HepG2 (cell line): ENCODE measurements around the gene GTSF1L. TPM values are rescaled to one million over a fixed set of nuclear protein-coding genes. Genes with fewer than 3 reads are reported as not detected.

Experiments
- ATAC-seq: fragments of 200-7000 bp; cut with Tn5 transposase; 3 replicates; pipeline ENCODE4 v1.9.1; 2020; ENCODE audit warnings: mild to moderate bottlenecking, moderate library complexity
- BruUV-seq: library from RNA; stranded (reverse); fragments of 400-500 nt; replicated peaks from 2 replicates; lab custom pipeline; 2021; lab: Mats Ljungman, UMichigan
- CTCF ChIA-PET: fragments of 300-600 bp; formaldehyde crosslinking; extraction: SDS; loops from one replicate; lab custom pipeline; 2021; ENCODE audit warnings: low total read pairs, inconsistent platforms, low intra/inter-chr PET ratio; lab: Yijun Ruan, JAX
- POLR2A ChIA-PET: fragments of 350-600 bp; sonication (Branson Sonifier 250); formaldehyde crosslinking; loops from one replicate; lab custom pipeline; 2020; ENCODE audit warnings: antibody characterized with exemption, inconsistent platforms; lab: Yijun Ruan, JAX
- DNase-seq: peaks from one replicate; pipeline ENCODE4 v3.0.0-alpha.2; 2015; ENCODE audit warnings: low spot score
- FAIRE-seq: peaks from 3 replicates; lab custom pipeline; 2011; peaks lifted over from hg19 to GRCh38; lab: Jason Lieb, UNC
- H2AFZ ChIP-seq: one replicate; pipeline ENCODE4 v1.6.1; 2011; ENCODE audit warnings: low read length, inconsistent platforms
- H3K27ac ChIP-seq: fragments of 300-600 bp; 3 replicates; pipeline ENCODE4 v1.8.0; 2011; ENCODE audit warnings: mixed run types, mild to moderate bottlenecking, mixed read lengths, low read length, inconsistent platforms; ENCODE audit not compliant: insufficient read depth; ENCODE audit errors: extremely low read length
- H3K27me3 ChIP-seq, 2 experiments: fragments of 200-600 bp in 1 of 2; 2 replicates in 1 of 2; 3 replicates in 1 of 2; pipeline versions ENCODE4 v1.6.0 to v1.8.0; 2011; ENCODE audit warnings: low read length in 2 of 2, mild to moderate bottlenecking in 2 of 2, moderate library complexity in 2 of 2, inconsistent platforms in 1 of 2; ENCODE audit not compliant: insufficient read depth in 2 of 2, control insufficient read depth in 1 of 2
- H3K36me3 ChIP-seq, 2 experiments: fragments of 200-600 bp in 1 of 2; replicated peaks in 1 of 2; 2 replicates in 1 of 2; 3 replicates in 1 of 2; pipeline versions ENCODE4 v1.5.1 to v1.8.0; 2011; ENCODE audit warnings: low read length in 2 of 2, inconsistent platforms in 1 of 2; ENCODE audit not compliant: insufficient read depth in 2 of 2, control insufficient read depth in 1 of 2
- H3K4me1 ChIP-seq: 2 replicates; pipeline ENCODE4 v1.5.1; 2012; ENCODE audit warnings: low read length, inconsistent platforms; ENCODE audit not compliant: insufficient read depth
- H3K4me2 ChIP-seq: 2 replicates; pipeline ENCODE4 v1.6.0; 2011; ENCODE audit warnings: low read depth, low read length, inconsistent platforms
- H3K4me3 ChIP-seq, 3 experiments: fragments of 200-600 bp in 1 of 3; sonication (generic), shearing (Covaris generic) in 1 of 3; replicated peaks in 1 of 3; 2 replicates each; pipeline ENCODE4 v1.5.1; 2011 to 2016; ENCODE audit warnings: low read length in 3 of 3, inconsistent platforms in 2 of 3, low read depth in 2 of 3, mild to moderate bottlenecking in 2 of 3, control low read depth in 1 of 3, mixed read lengths in 1 of 3; ENCODE audit not compliant: insufficient read depth in 1 of 3
- H3K79me2 ChIP-seq: one replicate; pipeline ENCODE4 v1.6.1; 2011; ENCODE audit warnings: low read length, inconsistent platforms; ENCODE audit not compliant: insufficient read depth
- H3K9ac ChIP-seq: 2 replicates; pipeline ENCODE4 v1.6.0; 2011; ENCODE audit warnings: mild to moderate bottlenecking, low read depth, low read length, inconsistent platforms; ENCODE audit not compliant: insufficient read depth
- H3K9me3 ChIP-seq: 2 replicates; pipeline ENCODE4 v1.5.1; 2012; ENCODE audit warnings: mild to moderate bottlenecking, low read length
- H4K20me1 ChIP-seq: 2 replicates; pipeline ENCODE4 v1.6.0; 2011; ENCODE audit warnings: inconsistent platforms, mild to moderate bottlenecking, low read length, moderate library complexity; ENCODE audit not compliant: insufficient read depth
- ATF7 ChIP-seq, 2 experiments: fragments of 450-650 bp in 1 of 2; sonication (generic) in 1 of 2; formaldehyde crosslinking in 1 of 2; IDR thresholded peaks; 2 replicates each; pipeline versions ENCODE4 v1.4.0 to v1.6.1; 2016 to 2020; ENCODE audit warnings: antibody characterized with exemption in 1 of 2, mild to moderate bottlenecking in 1 of 2, missing genetic modification reagents in 1 of 2
- CREB1 ChIP-seq, 2 experiments: fragments of 450-650 bp in 1 of 2; IDR thresholded peaks; 2 replicates each; pipeline ENCODE4 v1.6.1; 2016 to 2017; ENCODE audit warnings: control low read depth in 1 of 2, mild to moderate bottlenecking in 1 of 2, missing compliant biosample characterization in 1 of 2, missing genetic modification characterization in 1 of 2
- MAFF ChIP-seq: IDR thresholded peaks from 2 replicates; pipeline ENCODE4 v1.6.1; 2011; ENCODE audit warnings: low read depth, low read length, improper control_type of control experiment
- MAFG ChIP-seq: sonication (generic); formaldehyde crosslinking; IDR thresholded peaks from 2 replicates; pipeline ENCODE4 v1.5.1; 2020; ENCODE audit warnings: mild to moderate bottlenecking, missing genetic modification reagents
- MAFK ChIP-seq, 2 experiments: IDR thresholded peaks in 1 of 2; conservative IDR thresholded peaks in 1 of 2; 2 replicates each; pipeline ENCODE4 v1.6.1; 2011; ENCODE audit warnings: improper control_type of control experiment in 2 of 2, low read length in 2 of 2
- ZNF142 ChIP-seq: sonication (generic); formaldehyde crosslinking; IDR thresholded peaks from 2 replicates; pipeline ENCODE4 v1.4.0; 2020; ENCODE audit warnings: missing genetic modification reagents
- WGBS: methylation state at CpG from one replicate; pipeline ENCODE4 v1.1.6; 2017; ENCODE audit warnings: low lambda C conversion rate; 5-methylcytosine and 5-hydroxymethylcytosine counted together
- in situ Hi-C: cut with HindIII; loops from 2 replicates; pipeline ENCODE4 v1.10.0; 2017; ENCODE audit warnings: low pct_unique_long_range_greater_than_20kb; ENCODE audit not compliant: extremely low pct_ligation_motif_present
- intact Hi-C: fragments of 100-400 bp; cut with micrococcal nuclease; formaldehyde crosslinking; loops from one replicate; pipeline ENCODE4 v1.10.0; 2022; ENCODE audit not compliant: unreplicated experiment
- polyA plus RNA-seq, 8 experiments: library from polyadenylated mRNA; depleted of rRNA in 3 of 8; stranded (reverse) in 7 of 8; unstranded in 1 of 8; fragments of >200 nt; fragmentation: Illumina TruSeq in 4 of 8; extraction: Trizol in 4 of 8; gene quantifications; 2 replicates each; pipeline versions ENCODE4 v1.2.1 to v1.2.3, GENCODE V29; 2011 to 2016; ENCODE audit warnings: low read depth in 4 of 8, missing spikeins in 1 of 8, mixed read lengths in 1 of 8; ENCODE audit not compliant: insufficient read depth in 1 of 8
- total RNA-seq, 5 experiments: library from RNA; depleted of rRNA; stranded (reverse); fragments of >200 nt; fragmentation: Illumina TruSeq; extraction: Trizol; gene quantifications; 2 replicates each; pipeline ENCODE4 v1.2.3, GENCODE V29; 2016; ENCODE audit warnings: low read depth in 1 of 5

The GTSF1L gene
- total and polyA plus RNA-seq, 2 of the 13 experiments (the other 11 are each of a cell fraction or from before 2014, with no cell fraction given) = not detected

- Histone ChIP-seq H3K4me1 (peaks cover 21% of the 10 kb centered on the region), H3K27ac (no peak overlapping the region), H3K9ac (no peak overlapping the region), H3K4me2 (no peak overlapping the region), H3K9me3 (no peaks in the 10 kb centered on the region), H3K4me3 (no peak overlapping the region), H2AFZ (no peak overlapping the region), H3K79me2 (no peaks in the 10 kb centered on the region), H4K20me1 (no peaks in the 10 kb centered on the region), H3K36me3 (no peaks in the 10 kb centered on the region), H3K27me3 (peaks cover 0 to 40% of the 10 kb centered on the region in 2 experiments; a peak in 2 of 5 replicates)
- ChIA-PET POLR2A (no interaction called here), CTCF (no interaction called here)
- 43% methylated on average over 7 of the region's 7 CpGs for WGBS
- ATAC-seq = no peak
- intact Hi-C loops (no loop called here), in situ Hi-C loops (no loop called here)
- TF ChIP-seq ZNF142 (CRISPR knock-in tag) (no peak), CREB1 (IDR thresholded peaks at IDR 0.05) (peak; percentile 93), CREB1 (CRISPR knock-in tag; IDR thresholded peaks at IDR 0.05) (no peak), MAFK (conservative IDR thresholded peaks at IDR 0.05 in 1 of 2, IDR thresholded peaks at IDR 0.05 in 1 of 2; ENCODE audit: low read length in 2 of 2) (peak; percentile 100), MAFF (peak; percentile 100), ATF7 (IDR thresholded peaks at IDR 0.05) (peak; percentile 94), ATF7 (CRISPR knock-in tag; IDR thresholded peaks at IDR 0.05) (no peak), MAFG (0 out of 2 replicates have a peak, but pooled peaks have one; percentile 64)
- no peak for FAIRE-seq
- BruUV-seq = no TSS peak
- no peak for DNase-seq
These were observed 4.7 kb upstream of the GTSF1L start for GRCh38 chr20:43731469-43731868.
